GM23338 (cell line): ENCODE measurements around the gene SOX13.

Source experiments
- CREB1 ChIP-seq: fragments of 250-450 bp; sonication (Bioruptor Pico); IDR thresholded peaks from 2 replicates; pipeline ENCODE4 v1.5.0; 2020; ENCODE audit warnings: low read depth, mild to moderate bottlenecking, moderate library complexity
- CTCF ChIP-seq, 2 experiments: fragments of 200-600 bp in 1 of 2; sonication (generic) in 1 of 2; conservative IDR thresholded peaks; 2 replicates each; pipeline versions ENCODE4 v1.5.1 to v1.6.1; 2016 to 2017; ENCODE audit warnings: antibody characterized with exemption in 2 of 2, low read depth in 2 of 2, mild to moderate bottlenecking in 2 of 2, moderate library complexity in 1 of 2
- EZH2 ChIP-seq: fragments of 200-600 bp; sonication (generic); IDR thresholded peaks from one replicate; pipeline ENCODE4 v1.8.0; 2017; ENCODE audit warnings: antibody characterized with exemption, mild to moderate bottlenecking, low read depth; ENCODE audit not compliant: unreplicated experiment
- EZH2phosphoT487 ChIP-seq: fragments of 200-600 bp; sonication (generic); IDR thresholded peaks from one replicate; pipeline ENCODE4 v1.8.1; 2018; ENCODE audit warnings: antibody characterized with exemption; ENCODE audit not compliant: unreplicated experiment
- JUNB ChIP-seq: IDR thresholded peaks from one replicate; pipeline ENCODE4 v1.6.1; 2016; ENCODE audit warnings: antibody characterized with exemption; ENCODE audit not compliant: unreplicated experiment
- NANOG ChIP-seq: IDR thresholded peaks from 2 replicates; pipeline ENCODE4 v1.6.1; 2016; ENCODE audit warnings: antibody characterized with exemption, borderline replicate concordance
- POLR2AphosphoS5 ChIP-seq: IDR thresholded peaks from 2 replicates; pipeline ENCODE4 v1.6.1; 2016; ENCODE audit warnings: antibody characterized with exemption, low read depth
- REST ChIP-seq: IDR thresholded peaks from one replicate; pipeline ENCODE4 v1.6.1; 2018; ENCODE audit warnings: antibody characterized with exemption; ENCODE audit not compliant: unreplicated experiment
- ZNF114 ChIP-seq: fragments of 250-450 bp; sonication (Bioruptor Pico); IDR thresholded peaks from 2 replicates; pipeline ENCODE4 v1.5.0; 2020; ENCODE audit warnings: mild to moderate bottlenecking, moderate library complexity

GRCh38 chr1:204065986-204066300, 7.0 kb upstream of the SOX13 start:
- TF ChIP-seq CTCF (conservative IDR thresholded peaks at IDR 0.05; ENCODE audit: low read depth in 2 of 2): no peak
- TF ChIP-seq JUNB: no peak
- TF ChIP-seq EZH2phosphoT487: no peak
- no peak for TF ChIP-seq EZH2
- no peak for TF ChIP-seq POLR2AphosphoS5
- no peak for TF ChIP-seq REST
- no peak for TF ChIP-seq CREB1 (CRISPR knock-in tag)
- no peak for TF ChIP-seq NANOG
- TF ChIP-seq ZNF114 (CRISPR knock-in tag): no peak
